Calu3 (cell line): ENCODE data around the gene SCFD2. TPM values are rescaled to one million over a fixed set of nuclear protein-coding genes. Genes with fewer than 3 reads are reported as not detected.

Source experiments
- BruUV-seq: library from RNA; stranded (reverse); fragments of 400-500 nt; replicated peaks from 2 replicates; lab custom pipeline; 2021; lab: Mats Ljungman, UMichigan
- CTCF ChIA-PET: fragments of 300-600 bp; sonication (Branson Sonifier 250); formaldehyde crosslinking; loops from one replicate; lab custom pipeline; 2022; ENCODE audit warnings: antibody characterized with exemption; lab: Charles Lee
- DNase-seq: peaks from one replicate; pipeline ENCODE4 v3.0.0; 2022
- H3K27ac Mint-ChIP-seq: one replicate; pipeline ENCODE4 v1.8.0; 2022; ENCODE audit warnings: mixed read lengths; ENCODE audit not compliant: unreplicated experiment
- H3K27me3 Mint-ChIP-seq: one replicate; pipeline ENCODE4 v1.8.0; 2022; ENCODE audit warnings: mixed read lengths; ENCODE audit not compliant: unreplicated experiment
- H3K36me3 Mint-ChIP-seq: one replicate; pipeline ENCODE4 v1.8.0; 2022; ENCODE audit warnings: mild to moderate bottlenecking, moderate library complexity, mixed read lengths; ENCODE audit not compliant: insufficient read depth, unreplicated experiment
- H3K4me1 Mint-ChIP-seq: one replicate; pipeline ENCODE4 v1.8.0; 2022; ENCODE audit warnings: mild to moderate bottlenecking, low read depth, mixed read lengths; ENCODE audit not compliant: unreplicated experiment
- H3K4me3 Mint-ChIP-seq: one replicate; pipeline ENCODE4 v1.8.0; 2022; ENCODE audit warnings: mild to moderate bottlenecking, low read depth, moderate library complexity, mixed read lengths; ENCODE audit not compliant: unreplicated experiment
- H3K9me3 Mint-ChIP-seq: one replicate; pipeline ENCODE4 v1.8.0; 2022; ENCODE audit warnings: low read depth, mixed read lengths; ENCODE audit not compliant: unreplicated experiment
- CTCF ChIP-seq: fragments of 200-600 bp; IDR thresholded peaks from one replicate; pipeline ENCODE4 v1.8.0; 2022; ENCODE audit warnings: antibody characterized with exemption; ENCODE audit not compliant: unreplicated experiment
- intact Hi-C: fragments of 100-400 bp; cut with micrococcal nuclease; formaldehyde crosslinking; loops from one replicate; pipeline ENCODE4 v1.10.0; 2022; ENCODE audit not compliant: unreplicated experiment
- total RNA-seq: library from RNA; stranded (reverse); gene quantifications from 2 replicates; pipeline ENCODE4 v1.2.3, GENCODE V29; 2022

SCFD2 gene
- total RNA-seq, 1 experiment from 2014 or later = 16.7 TPM

GRCh38 chr4:52962721-52963120, 403.1 kb downstream of the SCFD2 start:
- no peaks in the 10 kb centered on the region for H3K27me3 Mint-ChIP-seq
- no peaks in the 10 kb centered on the region for H3K4me1 Mint-ChIP-seq
- TF ChIP-seq CTCF = no peak
- BruUV-seq = no TSS peak
- H3K4me3 Mint-ChIP-seq = no peak overlapping the region
- intact Hi-C loops = no loop called here
- H3K9me3 Mint-ChIP-seq = peaks cover 2% of the 10 kb centered on the region
- CTCF ChIA-PET = no interaction called here
- H3K27ac Mint-ChIP-seq = no peak overlapping the region
- H3K36me3 Mint-ChIP-seq = no peaks in the 10 kb centered on the region
- no peak for DNase-seq

GRCh38 chr4:52961666-52962412, 404.0 kb downstream of the SCFD2 start:
- H3K36me3 Mint-ChIP-seq = no peaks in the 10 kb centered on the region
- H3K9me3 Mint-ChIP-seq = peaks cover 2% of the 10 kb centered on the region
- TF ChIP-seq CTCF = no peak
- H3K27ac Mint-ChIP-seq = no peak overlapping the region
- no peaks in the 10 kb centered on the region for H3K27me3 Mint-ChIP-seq
- H3K4me3 Mint-ChIP-seq = no peak overlapping the region
- BruUV-seq = no TSS peak
- H3K4me1 Mint-ChIP-seq = no peaks in the 10 kb centered on the region
- no peak for DNase-seq
- intact Hi-C loops = no loop called here
- CTCF ChIA-PET = no interaction called here

- H3K36me3 Mint-ChIP-seq = no peaks in the 10 kb centered on the region
- H3K4me3 Mint-ChIP-seq = no peak overlapping the region
- CTCF ChIA-PET = no interaction called here
- no peaks in the 10 kb centered on the region for H3K9me3 Mint-ChIP-seq
- no peaks in the 10 kb centered on the region for H3K4me1 Mint-ChIP-seq
- H3K27ac Mint-ChIP-seq = no peak overlapping the region
- BruUV-seq = no TSS peak
- intact Hi-C loops = no loop called here
- H3K27me3 Mint-ChIP-seq = no peaks in the 10 kb centered on the region
- DNase-seq = no peak
- no peak for TF ChIP-seq CTCF
These were observed 406.3 kb downstream of the SCFD2 start for GRCh38 chr4:52959541-52959940.

GRCh38 chr4:52957835-52958631, 407.8 kb downstream of the SCFD2 start:
- no TSS peak for BruUV-seq
- Mint-ChIP-seq H3K4me3 (no peak overlapping the region), H3K36me3 (no peaks in the 10 kb centered on the region), H3K27me3 (no peaks in the 10 kb centered on the region), H3K9me3 (no peaks in the 10 kb centered on the region), H3K4me1 (no peaks in the 10 kb centered on the region), H3K27ac (no peak overlapping the region)
- intact Hi-C loops = no loop called here
- no peak for DNase-seq
- TF ChIP-seq CTCF = no peak
- CTCF ChIA-PET = no interaction called here
